Sigmoid colon (tissue), 4 donors: Measurements from ENCODE around the gene MRM3.

Experiments
- EP300 ChIP-seq, 4 donors: sonication (generic); formaldehyde crosslinking; IDR thresholded peaks; one replicate each; pipeline ENCODE4 v1.6.1; 2017; ENCODE audit warnings: antibody characterized with exemption in 4 of 4
- POLR2A ChIP-seq, 2 donors: fragments of 450-650 bp; IDR thresholded peaks; one replicate each; pipeline ENCODE4 v1.6.1; 2016; ENCODE audit warnings: antibody characterized with exemption in 2 of 2, mild to moderate bottlenecking in 2 of 2, moderate library complexity in 2 of 2
- POLR2AphosphoS5 ChIP-seq, 4 donors: sonication (generic); formaldehyde crosslinking; IDR thresholded peaks; one replicate each; pipeline ENCODE4 v1.6.1; 2017; ENCODE audit warnings: antibody characterized with exemption in 4 of 4
- TF ChIP-seq, protein P1 (sequence below), 4 experiments: fragments of 450-650 bp in 3 of 4; fragments of 200-600 bp in 1 of 4; IDR thresholded peaks; one replicate each; pipeline ENCODE4 v1.5.1; 2016 to 2019; ENCODE audit warnings: antibody characterized with exemption in 4 of 4, mild to moderate bottlenecking in 3 of 4, moderate library complexity in 2 of 4

DNA sequence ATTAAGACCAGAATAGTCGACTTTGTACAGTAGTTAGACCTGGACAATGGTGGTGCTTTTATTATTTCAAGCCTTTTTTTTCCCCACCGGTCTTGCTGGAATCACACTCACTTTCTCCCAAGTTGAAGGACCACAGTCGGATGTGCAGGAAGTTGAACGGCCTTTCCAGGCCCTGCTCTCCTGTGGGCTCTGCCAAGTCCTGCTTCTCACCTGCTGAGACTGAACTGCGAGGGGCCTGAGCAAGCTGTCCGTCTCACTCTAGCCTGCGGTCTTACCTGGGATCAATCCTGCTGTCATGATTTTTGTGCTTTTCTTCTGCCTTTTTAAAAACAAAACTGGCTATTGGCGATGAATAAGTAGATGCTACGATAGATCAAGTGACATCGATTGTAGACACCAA lies 48.4 kb upstream of the MRM3 start:
- TF ChIP-seq, protein P1, sequence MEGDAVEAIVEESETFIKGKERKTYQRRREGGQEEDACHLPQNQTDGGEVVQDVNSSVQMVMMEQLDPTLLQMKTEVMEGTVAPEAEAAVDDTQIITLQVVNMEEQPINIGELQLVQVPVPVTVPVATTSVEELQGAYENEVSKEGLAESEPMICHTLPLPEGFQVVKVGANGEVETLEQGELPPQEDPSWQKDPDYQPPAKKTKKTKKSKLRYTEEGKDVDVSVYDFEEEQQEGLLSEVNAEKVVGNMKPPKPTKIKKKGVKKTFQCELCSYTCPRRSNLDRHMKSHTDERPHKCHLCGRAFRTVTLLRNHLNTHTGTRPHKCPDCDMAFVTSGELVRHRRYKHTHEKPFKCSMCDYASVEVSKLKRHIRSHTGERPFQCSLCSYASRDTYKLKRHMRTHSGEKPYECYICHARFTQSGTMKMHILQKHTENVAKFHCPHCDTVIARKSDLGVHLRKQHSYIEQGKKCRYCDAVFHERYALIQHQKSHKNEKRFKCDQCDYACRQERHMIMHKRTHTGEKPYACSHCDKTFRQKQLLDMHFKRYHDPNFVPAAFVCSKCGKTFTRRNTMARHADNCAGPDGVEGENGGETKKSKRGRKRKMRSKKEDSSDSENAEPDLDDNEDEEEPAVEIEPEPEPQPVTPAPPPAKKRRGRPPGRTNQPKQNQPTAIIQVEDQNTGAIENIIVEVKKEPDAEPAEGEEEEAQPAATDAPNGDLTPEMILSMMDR (IDR thresholded peaks at IDR 0.05): no peak
- TF ChIP-seq POLR2AphosphoS5 (IDR thresholded peaks at IDR 0.05) (no peak), POLR2A (IDR thresholded peaks at IDR 0.05) (no peak), EP300 (IDR thresholded peaks at IDR 0.05) (no peak)
